CD4-positive, alpha-beta T cell treated with Interleukin-6 for 4 hours (primary cell): ENCODE data around the gene OBP2A.
"Not testable (repeated sequence)": the region's sequence is repeated elsewhere in the genome, so short reads cannot be mapped to it uniquely, and the experiment has no call there.

Experiments used
- DNase-seq: peaks from one replicate; pipeline ENCODE4 v3.0.0-alpha.2; 2020; ENCODE audit warnings: mixed read lengths

OBP2A gene

GRCh38 chr9:135512241-135512603, 33.7 kb upstream of the OBP2A start:
- DNase-seq: no peak

- no peak for DNase-seq
Measured at GRCh38 chr9:135512904-135513303, 33.0 kb upstream of the OBP2A start.

DNA sequence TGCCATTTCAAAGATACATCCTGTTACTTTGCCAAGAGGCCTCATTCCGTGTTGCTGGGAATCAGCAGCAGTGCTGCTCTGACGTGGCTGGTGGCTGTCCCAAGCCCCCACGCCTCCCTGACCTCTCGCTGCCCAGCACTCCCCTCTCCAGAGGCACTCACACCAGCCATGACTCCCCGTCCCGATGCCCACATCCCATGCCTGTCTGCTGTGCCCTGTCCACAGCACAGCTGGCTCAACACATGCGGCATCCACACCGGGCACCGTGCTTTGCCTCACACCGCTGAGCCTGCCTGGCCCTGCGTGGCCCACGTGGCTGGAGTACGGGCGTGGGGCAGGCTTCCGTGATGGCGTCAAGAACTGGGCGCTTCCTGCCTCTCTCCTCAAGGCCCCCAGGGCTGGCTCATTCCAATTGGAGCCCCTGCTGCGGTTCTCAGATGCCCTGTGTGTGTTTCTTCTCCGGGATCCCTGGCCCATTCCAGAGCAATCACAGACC, 32.5 kb upstream of the OBP2A start:
- DNase-seq: no peak

DNA sequence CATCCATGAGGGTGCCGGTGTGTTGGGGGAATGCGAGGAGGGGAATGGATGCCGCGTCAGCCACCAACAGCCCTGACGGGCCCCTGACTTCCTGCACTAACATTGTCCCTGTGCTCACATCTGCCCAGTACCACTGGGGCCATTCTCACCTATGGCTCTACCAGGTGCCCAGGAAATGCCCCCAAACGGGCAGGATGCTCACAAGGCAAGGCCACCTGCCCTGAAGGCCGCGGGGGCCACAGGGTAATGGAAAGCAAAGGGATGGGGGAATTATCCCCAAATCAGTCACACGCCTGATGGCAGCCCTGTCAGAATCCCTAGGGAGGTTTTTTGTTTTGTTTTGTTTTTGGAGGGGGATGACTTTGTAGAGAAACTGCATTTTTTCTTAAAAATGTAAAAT, 32.0 kb upstream of the OBP2A start:
- DNase-seq: not testable (repeated sequence)

GRCh38 chr9:135514342-135515082, 31.4 kb upstream of the OBP2A start:
- DNase-seq: no peak

DNA sequence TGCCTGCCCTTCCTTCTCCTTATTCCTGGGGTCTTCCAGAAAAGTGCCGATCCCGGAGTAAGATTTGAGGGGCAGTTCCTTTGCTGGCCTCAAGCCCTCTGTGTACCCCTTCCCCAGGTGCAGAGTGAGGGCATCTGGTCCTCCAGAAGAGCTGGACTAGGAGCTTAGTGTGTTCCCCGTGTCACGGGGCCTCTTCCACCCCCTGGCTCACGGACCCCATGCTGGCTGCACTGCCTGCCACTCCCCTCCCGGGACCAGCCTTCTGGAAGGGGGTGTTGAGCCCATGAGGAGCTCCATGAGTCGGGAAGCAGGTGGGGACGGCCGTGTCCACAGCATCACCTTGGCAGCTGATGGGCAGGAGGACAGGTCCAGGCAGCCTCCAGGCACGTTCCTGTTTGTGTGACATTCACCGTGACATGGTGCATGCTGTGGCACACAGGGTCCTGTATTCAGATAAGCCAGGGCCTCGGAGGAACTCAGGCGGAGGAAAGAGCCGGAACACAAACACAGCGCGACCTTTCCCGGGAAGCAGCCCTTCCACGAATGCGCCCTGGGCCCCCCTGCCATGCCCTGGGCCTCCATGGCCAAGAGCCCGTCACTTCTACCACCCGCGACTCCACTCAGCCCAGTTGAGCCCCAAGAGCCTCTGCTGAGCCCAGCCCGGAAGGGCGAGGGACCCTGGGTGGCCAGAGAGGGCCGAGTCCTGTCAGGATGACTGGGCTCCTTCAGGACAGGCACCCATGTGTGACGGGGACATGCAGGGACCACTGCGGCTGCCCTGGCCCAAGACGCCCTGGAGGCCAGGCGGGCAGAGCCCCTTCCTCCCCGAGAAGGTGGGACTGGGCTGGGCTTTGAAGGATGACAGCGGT, 30.6 kb upstream of the OBP2A start:
- DNase-seq: no peak

GRCh38 chr9:135516132-135516860, 29.6 kb upstream of the OBP2A start:
- no peak for DNase-seq

DNA sequence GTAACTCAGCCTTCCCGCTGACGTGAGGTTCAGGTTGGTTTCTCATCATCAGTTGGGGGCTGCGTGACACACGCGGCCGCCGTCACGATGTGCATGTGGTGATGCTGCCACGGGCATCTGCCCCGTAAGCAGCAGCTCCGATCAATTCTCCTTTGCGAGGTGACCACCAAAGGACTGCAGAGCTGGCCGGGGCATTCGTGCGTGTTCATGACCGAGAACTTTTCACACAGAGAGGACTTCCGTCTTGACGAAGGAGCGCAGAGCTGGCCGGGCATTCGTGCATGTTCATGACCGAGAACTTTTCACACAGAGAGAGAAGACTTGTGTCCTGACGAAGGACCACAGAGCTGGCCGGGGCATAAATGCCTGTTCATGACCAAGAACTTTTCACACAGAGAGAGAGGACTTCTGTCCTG, 28.5 kb upstream of the OBP2A start:
- DNase-seq: no peak

DNA sequence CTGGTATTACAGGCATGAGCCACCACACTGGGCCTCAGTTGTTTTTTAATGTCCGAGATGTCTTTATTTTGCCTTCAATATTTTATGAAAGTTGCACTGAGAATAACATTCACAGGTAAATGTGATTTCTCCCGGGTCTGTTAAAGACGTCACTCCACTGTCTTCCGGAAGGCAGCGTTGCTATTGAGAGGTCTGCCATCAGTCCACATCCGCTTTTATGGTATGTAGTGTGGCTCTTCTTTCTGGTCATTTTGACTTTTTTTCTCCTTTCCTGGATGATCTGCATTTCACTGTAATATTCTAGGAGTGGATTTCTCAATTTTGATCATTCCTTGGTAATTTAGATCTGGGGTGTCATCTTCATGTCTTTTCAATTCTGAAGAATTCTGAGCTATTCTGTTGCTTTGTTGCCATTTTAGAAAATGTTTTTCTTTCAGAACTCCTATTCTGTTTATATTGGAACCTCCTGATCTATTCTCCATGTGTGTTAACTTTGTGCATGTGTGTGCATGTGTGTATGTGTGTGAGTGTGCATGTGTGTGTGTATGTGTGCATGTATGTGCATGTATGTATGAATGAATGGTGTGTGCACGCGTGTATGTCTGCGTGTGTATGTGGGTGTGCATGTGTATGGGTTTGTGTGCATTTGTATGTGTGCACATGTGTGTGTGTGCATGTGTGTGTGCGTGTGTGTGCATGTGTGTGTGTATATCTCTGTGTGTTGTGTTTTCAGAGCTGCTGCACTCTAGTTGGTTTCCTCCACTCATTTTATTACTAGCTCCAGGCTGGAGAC, 26.6 kb upstream of the OBP2A start:
- DNase-seq: no peak

DNA sequence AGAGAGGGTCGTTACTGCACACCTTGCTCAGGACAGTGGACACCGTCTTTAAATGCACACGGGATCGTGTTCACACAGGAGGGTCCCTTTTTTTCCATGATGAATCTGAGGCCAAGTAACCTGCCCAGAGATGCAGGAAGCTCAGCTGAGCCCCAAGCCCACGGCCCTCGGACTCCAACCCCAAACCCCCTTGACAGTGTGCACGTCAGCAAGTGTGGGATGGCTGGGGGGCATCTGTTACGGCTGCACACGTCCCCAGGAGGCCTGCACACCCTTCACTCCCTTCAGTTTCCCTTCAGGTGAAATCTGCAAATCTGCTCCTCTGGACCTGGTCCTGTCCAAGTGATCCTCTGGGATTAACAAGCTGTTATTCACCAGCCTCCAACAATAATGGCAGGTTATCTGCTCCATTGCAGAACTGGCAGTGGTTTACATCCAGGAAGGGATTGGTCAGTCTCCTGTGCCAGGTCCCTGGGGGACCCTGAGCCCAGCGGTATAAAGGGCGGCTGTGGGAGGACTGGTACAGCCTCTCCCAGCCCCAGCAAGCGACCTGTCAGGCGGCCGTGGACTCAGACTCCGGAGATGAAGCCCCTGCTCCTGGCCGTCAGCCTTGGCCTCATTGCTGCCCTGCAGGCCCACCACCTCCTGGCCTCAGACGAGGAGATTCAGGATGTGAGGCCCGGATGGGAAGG, 24.9 kb upstream of the OBP2A start, which contains the start of gene LCN1:
Gene LCN1, plus strand, starts transcription at position 525 of the 692 bp plus-strand sequence. Its CDS starts 58 bp downstream, at position 583.
- no peak for DNase-seq

- DNase-seq: no peak
Measured at GRCh38 chr9:135521608-135522095, 24.3 kb upstream of the OBP2A start.

DNA sequence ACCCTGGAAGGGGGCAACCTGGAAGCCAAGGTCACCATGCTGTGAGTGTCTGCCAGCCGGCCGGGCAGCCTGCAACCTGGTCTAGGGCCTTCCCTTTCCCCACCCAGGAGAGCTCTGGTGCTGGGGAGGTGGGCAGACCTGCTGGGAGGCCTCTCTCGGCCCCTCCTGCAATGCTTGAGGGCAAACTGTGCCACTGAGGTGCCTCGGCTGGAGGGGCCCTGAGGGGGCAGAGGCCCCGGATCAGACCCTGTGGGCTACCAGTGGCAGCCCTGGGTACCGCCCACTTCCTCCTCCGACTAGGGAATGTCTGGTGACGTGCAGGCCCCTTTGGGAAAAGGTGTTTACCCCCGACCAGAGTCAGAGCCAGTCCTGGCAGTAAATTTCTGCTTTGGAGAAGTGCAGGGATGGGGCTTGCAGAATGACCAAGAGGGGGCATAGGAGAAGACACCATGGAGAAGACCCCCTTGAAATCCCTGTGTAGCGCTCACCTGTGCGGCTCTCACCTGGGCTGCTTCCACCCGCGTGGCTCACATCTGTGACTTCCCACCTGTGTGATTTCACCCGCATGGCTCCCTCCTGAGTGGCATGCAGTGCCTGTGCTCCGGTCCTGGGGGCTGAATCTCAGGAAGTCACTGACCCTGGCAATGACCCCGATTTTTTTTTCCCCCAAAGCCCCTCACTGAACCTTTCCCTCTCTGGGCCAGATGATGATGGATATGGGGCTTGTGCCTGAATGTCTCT, 23.6 kb upstream of the OBP2A start:
- no peak for DNase-seq

- no peak for DNase-seq
Measured at GRCh38 chr9:135522931-135523330, 23.0 kb upstream of the OBP2A start.

DNA sequence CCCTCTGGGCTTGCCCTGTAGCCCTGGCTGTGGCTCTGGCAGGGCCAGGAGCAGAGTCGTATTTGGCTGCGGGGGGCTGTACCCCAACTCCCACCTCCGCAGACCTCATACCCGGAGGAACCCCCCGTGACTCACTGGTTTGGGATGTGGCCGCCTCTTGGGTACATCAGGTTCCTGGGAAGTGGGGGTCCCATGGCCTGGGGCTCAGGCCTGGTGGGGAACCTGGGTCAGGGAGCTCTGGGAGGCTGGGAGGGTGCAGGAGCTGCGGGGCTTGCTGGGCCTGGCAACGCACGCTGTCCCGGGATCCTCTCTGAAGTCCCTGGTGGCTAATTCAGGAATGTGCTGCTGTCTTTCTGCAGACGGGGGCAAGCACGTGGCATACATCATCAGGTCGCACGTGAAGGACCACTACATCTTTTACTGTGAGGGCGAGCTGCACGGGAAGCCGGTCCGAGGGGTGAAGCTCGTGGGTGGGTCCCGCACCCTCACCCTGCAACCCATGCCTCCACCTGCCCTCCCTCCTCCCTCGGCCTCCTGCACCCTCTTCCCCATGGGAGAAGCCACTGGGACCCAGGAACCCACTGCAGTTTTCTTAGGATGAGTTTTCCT, 22.3 kb upstream of the OBP2A start:
- DNase-seq: no peak

- no peak for DNase-seq
Measured at GRCh38 chr9:135524130-135524861, 21.6 kb upstream of the OBP2A start.

GRCh38 chr9:135525241-135526088, 20.5 kb upstream of the OBP2A start:
- DNase-seq: no peak

GRCh38 chr9:135526089-135526729, 19.7 kb upstream of the OBP2A start:
- DNase-seq: no peak
